KOPT-K1 (cell line): ENCODE data around the gene CFAP45.

ENCODE experiments used
- H3K27ac ChIP-seq: fragments of 200-600 bp; sonication (generic); 2 replicates; pipeline ENCODE4 v1.5.1; 2016; ENCODE audit warnings: antibody characterized with exemption, mild to moderate bottlenecking, low read depth, low read length; ENCODE audit not compliant: poor library complexity, severe bottlenecking
- H3K36me3 ChIP-seq: fragments of 200-600 bp; sonication (generic); 2 replicates; pipeline ENCODE4 v1.5.1; 2017; ENCODE audit warnings: antibody characterized with exemption, mild to moderate bottlenecking, low read length, moderate library complexity; ENCODE audit not compliant: insufficient read depth
- H3K9me3 ChIP-seq: fragments of 200-600 bp; sonication (generic); 2 replicates; pipeline ENCODE4 v1.5.1; 2017; ENCODE audit warnings: antibody characterized with exemption, low read length, mild to moderate bottlenecking; ENCODE audit not compliant: insufficient read depth, poor library complexity, severe bottlenecking

Gene CFAP45

GRCh38 chr1:159866066-159866465, 33.9 kb downstream of the CFAP45 start:
- no peaks in the 10 kb centered on the region for H3K9me3 ChIP-seq
- H3K27ac ChIP-seq = no peak overlapping the region
- no peaks in the 10 kb centered on the region for H3K36me3 ChIP-seq

GRCh38 chr1:159864262-159864661, 35.7 kb downstream of the CFAP45 start:
- no peak overlapping the region for H3K27ac ChIP-seq
- H3K36me3 ChIP-seq = no peaks in the 10 kb centered on the region
- no peaks in the 10 kb centered on the region for H3K9me3 ChIP-seq

GRCh38 chr1:159862557-159862956, 37.4 kb downstream of the CFAP45 start, which contains the start of gene VSIG8:
Gene VSIG8 (minus strand): TSS chr1:159862657. CDS start chr1:159862521, 136 bp downstream.
- no peaks in the 10 kb centered on the region for H3K36me3 ChIP-seq
- H3K9me3 ChIP-seq = no peaks in the 10 kb centered on the region
- H3K27ac ChIP-seq = no peak within 1 kb of the TSS

- no peak overlapping the region for H3K27ac ChIP-seq
- H3K36me3 ChIP-seq = no peaks in the 10 kb centered on the region
- no peaks in the 10 kb centered on the region for H3K9me3 ChIP-seq
These were observed 37.9 kb downstream of the CFAP45 start for GRCh38 chr1:159862031-159862430.

- no peaks in the 10 kb centered on the region for H3K9me3 ChIP-seq
- H3K36me3 ChIP-seq = no peaks in the 10 kb centered on the region
- no peak overlapping the region for H3K27ac ChIP-seq
These were observed 38.7 kb downstream of the CFAP45 start for GRCh38 chr1:159861218-159861617.

GRCh38 chr1:159860456-159860855, 39.5 kb downstream of the CFAP45 start:
- H3K27ac ChIP-seq = no peak overlapping the region
- no peaks in the 10 kb centered on the region for H3K36me3 ChIP-seq
- no peaks in the 10 kb centered on the region for H3K9me3 ChIP-seq

GRCh38 chr1:159859767-159860322, 40.1 kb downstream of the CFAP45 start:
- Histone ChIP-seq H3K27ac (no peak overlapping the region), H3K9me3 (no peaks in the 10 kb centered on the region), H3K36me3 (no peaks in the 10 kb centered on the region)

- no peaks in the 10 kb centered on the region for H3K36me3 ChIP-seq
- no peaks in the 10 kb centered on the region for H3K9me3 ChIP-seq
- no peak overlapping the region for H3K27ac ChIP-seq
These were observed 42.1 kb downstream of the CFAP45 start for GRCh38 chr1:159857889-159858288.

GRCh38 chr1:159856576-159856975, 43.4 kb downstream of the CFAP45 start:
- H3K9me3 ChIP-seq = no peaks in the 10 kb centered on the region
- no peak overlapping the region for H3K27ac ChIP-seq
- no peaks in the 10 kb centered on the region for H3K36me3 ChIP-seq

GRCh38 chr1:159855709-159856108, 44.3 kb downstream of the CFAP45 start:
- Histone ChIP-seq H3K9me3 (no peaks in the 10 kb centered on the region), H3K36me3 (no peaks in the 10 kb centered on the region), H3K27ac (no peak overlapping the region)

- no peak overlapping the region for H3K27ac ChIP-seq
- no peaks in the 10 kb centered on the region for H3K9me3 ChIP-seq
- H3K36me3 ChIP-seq = no peaks in the 10 kb centered on the region
These were observed 45.2 kb downstream of the CFAP45 start for GRCh38 chr1:159854693-159855192.

- H3K9me3 ChIP-seq = no peaks in the 10 kb centered on the region
- no peak overlapping the region for H3K27ac ChIP-seq
- no peaks in the 10 kb centered on the region for H3K36me3 ChIP-seq
These were observed 45.8 kb downstream of the CFAP45 start for GRCh38 chr1:159854116-159854692.

GRCh38 chr1:159853417-159854115, 46.4 kb downstream of the CFAP45 start:
- H3K36me3 ChIP-seq = no peaks in the 10 kb centered on the region
- no peaks in the 10 kb centered on the region for H3K9me3 ChIP-seq
- no peak overlapping the region for H3K27ac ChIP-seq

- H3K36me3 ChIP-seq = no peaks in the 10 kb centered on the region
- no peak overlapping the region for H3K27ac ChIP-seq
- H3K9me3 ChIP-seq = no peaks in the 10 kb centered on the region
These were observed 48.6 kb downstream of the CFAP45 start for GRCh38 chr1:159851407-159851806.

GRCh38 chr1:159849626-159850366, 50.2 kb downstream of the CFAP45 start:
- H3K9me3 ChIP-seq = no peaks in the 10 kb centered on the region
- H3K36me3 ChIP-seq = no peaks in the 10 kb centered on the region
- no peak overlapping the region for H3K27ac ChIP-seq
